Astrocyte of the cerebellum (primary cell): Measurements from ENCODE around the gene TTLL4.

Experiments used
- DNase-seq: peaks from one replicate; pipeline ENCODE4 v3.0.0-alpha.2; 2011; ENCODE audit warnings: low read depth
- H3K4me3 ChIP-seq: 2 replicates; pipeline ENCODE4 v1.5.1; 2011; ENCODE audit warnings: mild to moderate bottlenecking, low read depth, low read length, moderate library complexity
- CTCF ChIP-seq: IDR thresholded peaks from 2 replicates; pipeline ENCODE4 v1.5.1; 2012; ENCODE audit warnings: low read length, low read depth, moderate library complexity, mild to moderate bottlenecking; ENCODE audit errors: missing control alignments
- in situ Hi-C: cut with HindIII; loops from 2 replicates; pipeline ENCODE4 v1.10.0; 2017; ENCODE audit warnings: low sequenced_read_pairs

The TTLL4 gene

DNA sequence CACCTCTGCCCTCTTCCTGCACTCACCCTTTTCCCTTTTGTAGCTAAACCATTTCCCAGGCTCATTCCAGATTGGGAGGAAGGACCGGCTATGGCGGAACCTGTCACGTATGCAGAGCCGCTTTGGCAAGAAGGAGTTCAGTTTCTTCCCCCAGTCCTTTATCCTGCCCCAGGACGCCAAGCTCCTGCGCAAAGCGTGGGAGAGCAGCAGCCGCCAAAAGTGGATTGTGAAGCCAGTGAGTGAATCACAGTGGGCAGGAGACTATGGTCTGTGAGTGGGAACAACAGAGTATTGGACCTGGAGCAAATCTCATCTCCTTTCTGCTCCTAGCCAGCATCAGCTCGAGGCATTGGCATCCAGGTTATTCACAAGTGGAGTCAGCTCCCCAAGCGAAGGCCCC lies 36.3 kb downstream of the TTLL4 start:
- no peak overlapping the region for H3K4me3 ChIP-seq
- DNase-seq = no peak
- TF ChIP-seq CTCF = no peak
- in situ Hi-C loops = no loop called here

GRCh38 chr2:218748741-218749441 lies 38.3 kb downstream of the TTLL4 start:
- DNase-seq = no peak
- no peak for TF ChIP-seq CTCF
- no peak overlapping the region for H3K4me3 ChIP-seq
- in situ Hi-C loops = no loop called here

GRCh38 chr2:218754201-218754600 lies 43.6 kb downstream of the TTLL4 start:
- no peak overlapping the region for H3K4me3 ChIP-seq
- DNase-seq = no peak
- no peak for TF ChIP-seq CTCF
- in situ Hi-C loops = no loop called here

DNA sequence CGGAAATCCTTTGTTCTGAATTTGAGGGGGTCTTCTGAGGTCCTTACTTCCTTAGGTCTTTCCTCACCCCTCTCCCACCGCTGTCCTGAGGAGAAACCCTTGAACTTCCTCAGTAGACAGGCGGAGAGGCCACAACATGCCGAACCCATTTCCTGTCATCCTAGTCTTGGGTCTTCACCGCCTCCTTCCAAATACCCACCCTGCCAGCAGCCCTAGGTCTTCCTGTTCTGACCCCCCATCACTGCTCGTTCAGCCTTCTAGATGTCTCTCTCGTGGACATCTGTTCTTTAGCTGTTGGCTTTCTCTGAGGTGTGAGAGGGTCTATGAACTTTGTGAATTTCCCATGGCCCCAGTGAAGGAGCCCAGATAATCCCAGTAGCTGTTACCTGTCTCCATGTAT lies 44.1 kb downstream of the TTLL4 start:
- DNase-seq = no peak
- no peak overlapping the region for H3K4me3 ChIP-seq
- no peak for TF ChIP-seq CTCF
- in situ Hi-C loops = no loop called here

- TF ChIP-seq CTCF = no peak
- H3K4me3 ChIP-seq = no peak overlapping the region
- DNase-seq = no peak
- in situ Hi-C loops = no loop called here
Observed at GRCh38 chr2:218755198-218755566, 44.5 kb downstream of the TTLL4 start.

- no peak for DNase-seq
- TF ChIP-seq CTCF = no peak
- in situ Hi-C loops = no loop called here
- no peak overlapping the region for H3K4me3 ChIP-seq
Observed at GRCh38 chr2:218755567-218756404, 45.2 kb downstream of the TTLL4 start.
